CD14-positive monocyte (primary cell): Measurements from ENCODE around the gene LBR. TPM values are rescaled to one million over a fixed set of nuclear protein-coding genes. Genes with fewer than 3 reads are reported as not detected.

Source experiments
- DNase-seq, 3 donors: peaks; one replicate each; pipeline ENCODE4 v3.0.0-alpha.2; 2011 to 2022
- H2AFZ ChIP-seq: 2 replicates; pipeline ENCODE4 v1.6.0; 2012; ENCODE audit warnings: mild to moderate bottlenecking, low read depth, low read length, inconsistent platforms; ENCODE audit not compliant: insufficient read depth, poor library complexity, severe bottlenecking
- H3K27ac ChIP-seq, 2 donors: 1 replicate in 1 of 2; 2 replicates in 1 of 2; pipeline ENCODE4 v1.5.1; 2012 to 2013; ENCODE audit warnings: low read length in 2 of 2, control low read depth in 1 of 2, inconsistent platforms in 1 of 2, low read depth in 1 of 2, mild to moderate bottlenecking in 1 of 2
- H3K27me3 ChIP-seq, 2 donors: one replicate each; pipeline versions ENCODE4 v1.6.0 to v1.6.1; 2011 to 2013; ENCODE audit warnings: low read length in 2 of 2; ENCODE audit not compliant: control insufficient read depth in 2 of 2, insufficient read depth in 2 of 2
- H3K36me3 ChIP-seq, 2 donors: replicated peaks in 1 of 2; 1 replicate in 1 of 2; 2 replicates in 1 of 2; pipeline versions ENCODE4 v1.5.1 to v1.6.1; 2012 to 2013; ENCODE audit warnings: low read length in 2 of 2, control low read depth in 1 of 2, inconsistent platforms in 1 of 2, mild to moderate bottlenecking in 1 of 2; ENCODE audit not compliant: insufficient read depth in 2 of 2, control insufficient read depth in 1 of 2
- H3K4me1 ChIP-seq, 2 donors: 1 replicate in 1 of 2; 2 replicates in 1 of 2; pipeline versions ENCODE4 v1.5.1 to v1.6.1; 2012 to 2013; ENCODE audit warnings: low read length in 2 of 2, control low read depth in 1 of 2, inconsistent platforms in 1 of 2, mild to moderate bottlenecking in 1 of 2, moderate library complexity in 1 of 2; ENCODE audit not compliant: insufficient read depth in 2 of 2, control insufficient read depth in 1 of 2
- H3K4me2 ChIP-seq: replicated peaks from 2 replicates; pipeline ENCODE3; 2012; ENCODE audit warnings: low read length, moderate library complexity, mild to moderate bottlenecking; ENCODE audit not compliant: poor library complexity, severe bottlenecking; ENCODE audit errors: extremely low read depth
- H3K4me3 ChIP-seq, 3 experiments: fragments of 200-600 bp in 1 of 3; sonication (generic) in 1 of 3; replicated peaks in 1 of 3; 1 replicate in 2 of 3; 2 replicates in 1 of 3; pipeline ENCODE4 v1.5.1; 2011 to 2013; ENCODE audit warnings: low read length in 3 of 3, mild to moderate bottlenecking in 3 of 3, control low read depth in 2 of 3, low read depth in 2 of 3, inconsistent platforms in 1 of 3, moderate library complexity in 1 of 3
- H3K79me2 ChIP-seq: 2 replicates; pipeline ENCODE4 v1.6.0; 2012; ENCODE audit warnings: mild to moderate bottlenecking, control low read depth, inconsistent platforms, low read length, moderate library complexity; ENCODE audit not compliant: insufficient read depth
- H3K9ac ChIP-seq: 2 replicates; pipeline ENCODE4 v1.6.0; 2017; ENCODE audit warnings: low read length, mild to moderate bottlenecking; ENCODE audit not compliant: insufficient read depth, poor library complexity, severe bottlenecking
- H3K9me3 ChIP-seq, 2 donors: replicated peaks in 1 of 2; 1 replicate in 1 of 2; 2 replicates in 1 of 2; pipeline versions ENCODE4 v1.5.1 to v1.6.1; 2012 to 2013; ENCODE audit warnings: low read length in 2 of 2, control low read depth in 1 of 2; ENCODE audit not compliant: control insufficient read depth in 1 of 2, insufficient read depth in 1 of 2
- H4K20me1 ChIP-seq: 2 replicates; pipeline ENCODE4 v1.6.0; 2012; ENCODE audit warnings: mild to moderate bottlenecking, low read length, control low read depth, moderate library complexity; ENCODE audit not compliant: insufficient read depth
- H3K27ac Mint-ChIP-seq, 7 donors: one replicate each; pipeline ENCODE4 v1.8.0; 2020; ENCODE audit warnings: mild to moderate bottlenecking in 7 of 7, mixed read lengths in 7 of 7, moderate library complexity in 6 of 7, inconsistent platforms in 2 of 7
- H3K27me3 Mint-ChIP-seq, 3 donors: one replicate each; pipeline ENCODE4 v1.8.0; 2021 to 2022; ENCODE audit warnings: low read depth in 3 of 3, mild to moderate bottlenecking in 3 of 3, mixed read lengths in 3 of 3, moderate library complexity in 3 of 3, inconsistent platforms in 1 of 3
- H3K36me3 Mint-ChIP-seq, 2 donors: one replicate each; pipeline ENCODE4 v1.8.0; 2020; ENCODE audit warnings: mixed read lengths in 2 of 2, inconsistent platforms in 1 of 2, mild to moderate bottlenecking in 1 of 2
- H3K4me1 Mint-ChIP-seq: one replicate; pipeline ENCODE4 v1.8.0; 2020; ENCODE audit warnings: mild to moderate bottlenecking, mixed read lengths
- H3K4me3 Mint-ChIP-seq, 2 donors: one replicate each; pipeline ENCODE4 v1.8.0; 2020; ENCODE audit warnings: mild to moderate bottlenecking in 2 of 2, mixed read lengths in 2 of 2, moderate library complexity in 1 of 2
- H3K9me3 Mint-ChIP-seq, 7 donors: one replicate each; pipeline ENCODE4 v1.8.0; 2020 to 2022; ENCODE audit warnings: mixed read lengths in 7 of 7, mild to moderate bottlenecking in 6 of 7, moderate library complexity in 6 of 7, inconsistent platforms in 2 of 7
- WGBS: methylation state at CpG from one replicate; pipeline ENCODE4 v1.1.5; 2013; ENCODE audit warnings: missing lambda C conversion rate; ENCODE audit not compliant: insufficient coverage; 5-methylcytosine and 5-hydroxymethylcytosine counted together
- intact Hi-C, 2 donors: fragments of 100-400 bp; cut with micrococcal nuclease; formaldehyde crosslinking; loops; one replicate each; pipeline versions ENCODE4 v1.15.0 to v1.15.1; 2023
- polyA plus RNA-seq, 3 donors: library from polyadenylated mRNA; depleted of rRNA in 1 of 3; unstranded in 2 of 3; stranded (reverse) in 1 of 3; fragments of 300-500 nt in 2 of 3; fragments of >200 nt in 1 of 3; fragmentation: Illumina TruSeq in 2 of 3; gene quantifications; 1 replicate in 2 of 3; 2 replicates in 1 of 3; pipeline ENCODE4 v1.2.3, GENCODE V29; 2012 to 2021
- TF ChIP-seq, protein P1 (sequence below): fragments of 200-600 bp; IDR thresholded peaks from one replicate; pipeline ENCODE4 v1.8.0; 2022; ENCODE audit warnings: antibody characterized with exemption, mild to moderate bottlenecking

The LBR gene
- polyA plus RNA-seq, 3 donors: 31.8 to 125 (median 100) TPM

- Histone ChIP-seq H3K79me2 (peaks cover 99% of the 10 kb centered on the region), H3K27me3 (no peaks in the 10 kb centered on the region), H3K4me1 (peaks cover 17 to 22% of the 10 kb centered on the region in 2 donors), H3K9ac (no peak overlapping the region), H3K4me2 (no peak overlapping the region), H4K20me1 (peaks cover 88% of the 10 kb centered on the region), H3K36me3 (peaks cover 84 to 100% of the 10 kb centered on the region in 2 donors), H3K9me3 (no peaks in the 10 kb centered on the region), H3K27ac (no peak overlapping the region), H2AFZ (no peak overlapping the region), H3K4me3 (no peak overlapping the region)
- no peak for DNase-seq
- WGBS: 96% methylated on average over 6 of the region's 10 CpGs
- peaks cover 0 to 2% (median 0%) of the 10 kb centered on the region in 3 donors for H3K27me3 Mint-ChIP-seq
- peaks cover 90 to 94% of the 10 kb centered on the region in 2 donors for H3K36me3 Mint-ChIP-seq
- no peak overlapping the region for H3K27ac Mint-ChIP-seq
- TF ChIP-seq, protein P1, sequence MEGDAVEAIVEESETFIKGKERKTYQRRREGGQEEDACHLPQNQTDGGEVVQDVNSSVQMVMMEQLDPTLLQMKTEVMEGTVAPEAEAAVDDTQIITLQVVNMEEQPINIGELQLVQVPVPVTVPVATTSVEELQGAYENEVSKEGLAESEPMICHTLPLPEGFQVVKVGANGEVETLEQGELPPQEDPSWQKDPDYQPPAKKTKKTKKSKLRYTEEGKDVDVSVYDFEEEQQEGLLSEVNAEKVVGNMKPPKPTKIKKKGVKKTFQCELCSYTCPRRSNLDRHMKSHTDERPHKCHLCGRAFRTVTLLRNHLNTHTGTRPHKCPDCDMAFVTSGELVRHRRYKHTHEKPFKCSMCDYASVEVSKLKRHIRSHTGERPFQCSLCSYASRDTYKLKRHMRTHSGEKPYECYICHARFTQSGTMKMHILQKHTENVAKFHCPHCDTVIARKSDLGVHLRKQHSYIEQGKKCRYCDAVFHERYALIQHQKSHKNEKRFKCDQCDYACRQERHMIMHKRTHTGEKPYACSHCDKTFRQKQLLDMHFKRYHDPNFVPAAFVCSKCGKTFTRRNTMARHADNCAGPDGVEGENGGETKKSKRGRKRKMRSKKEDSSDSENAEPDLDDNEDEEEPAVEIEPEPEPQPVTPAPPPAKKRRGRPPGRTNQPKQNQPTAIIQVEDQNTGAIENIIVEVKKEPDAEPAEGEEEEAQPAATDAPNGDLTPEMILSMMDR: no peak
- intact Hi-C loops: no loop called here
- no peak overlapping the region for H3K4me3 Mint-ChIP-seq
- H3K9me3 Mint-ChIP-seq: no peaks in the 10 kb centered on the region
- peaks cover 25% of the 10 kb centered on the region for H3K4me1 Mint-ChIP-seq
Observed at GRCh38 chr1:225412803-225413351, 15.0 kb downstream of the LBR start.

DNA sequence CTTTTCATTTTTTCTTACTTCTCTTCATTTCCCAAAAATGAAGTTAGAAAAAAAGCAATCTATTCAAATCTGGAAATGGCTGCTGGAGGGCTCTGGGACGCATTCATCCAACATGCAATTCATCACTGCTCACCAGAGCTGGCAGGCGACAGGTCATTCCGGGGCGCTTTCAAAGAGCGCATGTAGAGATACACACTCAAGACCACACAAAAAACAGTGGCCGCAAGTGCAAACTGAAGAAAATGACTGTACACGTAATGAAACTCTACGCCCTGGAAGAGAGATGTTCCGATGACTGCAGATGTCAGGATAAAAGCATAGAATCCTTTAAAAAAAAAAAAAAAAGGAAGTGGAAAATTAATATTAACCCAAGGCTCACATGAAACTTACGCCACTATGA is 15.5 kb downstream of the LBR start:
- no peak for DNase-seq
- H3K36me3 ChIP-seq: peaks cover 81 to 100% of the 10 kb centered on the region in 2 donors
- intact Hi-C loops: no loop called here
- peaks cover 98% of the 10 kb centered on the region for H3K79me2 ChIP-seq
- Mint-ChIP-seq H3K4me1 (peaks cover 25% of the 10 kb centered on the region), H3K36me3 (peaks cover 88 to 91% of the 10 kb centered on the region in 2 donors), H3K27me3 (peaks cover 0 to 2% (median 0%) of the 10 kb centered on the region in 3 donors), H3K4me3 (no peak overlapping the region), H3K27ac (no peak overlapping the region), H3K9me3 (no peaks in the 10 kb centered on the region)
- no peaks in the 10 kb centered on the region for H3K27me3 ChIP-seq
- H3K4me3 ChIP-seq: no peak overlapping the region
- H3K27ac ChIP-seq: no peak overlapping the region
- H3K4me2 ChIP-seq: no peak overlapping the region
- H4K20me1 ChIP-seq: peaks cover 88% of the 10 kb centered on the region
- TF ChIP-seq, protein P1: no peak
- no CpG with 5 or more reads among the region's 10 CpGs for WGBS
- H3K9me3 ChIP-seq: no peaks in the 10 kb centered on the region
- peaks cover 17 to 22% of the 10 kb centered on the region in 2 donors for H3K4me1 ChIP-seq
- H2AFZ ChIP-seq: no peak overlapping the region
- no peak overlapping the region for H3K9ac ChIP-seq
